Stomach smooth muscle (tissue), 2 donors: ENCODE results near the gene RIMS4.

ENCODE experiments used
- H3K27ac ChIP-seq: one replicate; pipeline ENCODE4 v1.7.0; 2013; ENCODE audit warnings: mild to moderate bottlenecking, low read length, inconsistent platforms
- H3K27me3 ChIP-seq, 2 donors: one replicate each; pipeline ENCODE4 v1.7.0; 2013; ENCODE audit warnings: low read length in 2 of 2; ENCODE audit not compliant: insufficient read depth in 2 of 2, control insufficient read depth in 1 of 2
- H3K36me3 ChIP-seq, 2 donors: one replicate each; pipeline ENCODE4 v1.7.0; 2013; ENCODE audit warnings: low read length in 2 of 2; ENCODE audit not compliant: control insufficient read depth in 2 of 2, insufficient read depth in 2 of 2
- H3K4me1 ChIP-seq: one replicate; pipeline ENCODE4 v1.7.0; 2013; ENCODE audit warnings: low read length; ENCODE audit not compliant: control insufficient read depth, insufficient read depth
- H3K4me3 ChIP-seq, 2 donors: one replicate each; pipeline ENCODE4 v1.7.0; 2013; ENCODE audit warnings: low read length in 2 of 2
- H3K9ac ChIP-seq, 2 donors: one replicate each; pipeline ENCODE4 v1.7.0; 2013; ENCODE audit warnings: low read length in 2 of 2, mild to moderate bottlenecking in 1 of 2
- H3K9me3 ChIP-seq, 2 donors: one replicate each; pipeline ENCODE4 v1.7.0; 2013; ENCODE audit warnings: low read length in 2 of 2; ENCODE audit not compliant: control insufficient read depth in 2 of 2
- donor health status: healthy.
- donor health status: Pancreatic carcinoma.

The RIMS4 gene

DNA sequence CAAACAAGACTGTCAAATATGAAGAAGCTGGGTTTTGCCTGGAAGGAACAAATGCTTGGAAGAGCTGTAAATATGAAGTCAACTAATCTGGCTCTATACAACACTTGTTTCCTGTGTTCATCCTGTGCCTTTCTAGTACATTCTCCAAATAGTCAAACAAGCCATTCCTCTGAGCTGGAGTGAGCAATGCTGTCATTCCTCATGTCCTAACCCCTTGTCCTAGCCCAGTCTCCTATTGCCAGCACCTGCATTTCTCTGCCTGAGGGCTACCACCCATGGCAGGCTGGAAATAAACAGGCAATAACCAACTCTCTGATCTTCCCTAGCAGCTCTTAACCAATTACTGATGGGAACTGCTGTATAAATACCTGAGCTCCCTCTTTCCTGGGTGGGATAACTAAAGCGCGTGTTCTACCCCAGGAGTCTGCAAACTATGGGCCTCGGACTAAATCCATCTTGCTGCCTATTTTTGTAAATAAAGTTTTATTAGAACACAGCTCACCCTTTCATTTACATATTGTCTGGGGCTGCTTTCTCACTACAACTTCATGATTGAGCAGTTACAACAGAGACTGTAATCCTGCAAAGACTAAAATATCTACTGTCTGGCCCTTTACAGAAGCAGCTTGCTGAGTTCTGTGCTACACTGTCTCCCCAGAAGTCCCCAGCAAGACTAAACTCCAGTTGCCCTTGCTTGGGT is 13.4 kb downstream of the RIMS4 start:
- no peak overlapping the region for H3K27ac ChIP-seq

DNA sequence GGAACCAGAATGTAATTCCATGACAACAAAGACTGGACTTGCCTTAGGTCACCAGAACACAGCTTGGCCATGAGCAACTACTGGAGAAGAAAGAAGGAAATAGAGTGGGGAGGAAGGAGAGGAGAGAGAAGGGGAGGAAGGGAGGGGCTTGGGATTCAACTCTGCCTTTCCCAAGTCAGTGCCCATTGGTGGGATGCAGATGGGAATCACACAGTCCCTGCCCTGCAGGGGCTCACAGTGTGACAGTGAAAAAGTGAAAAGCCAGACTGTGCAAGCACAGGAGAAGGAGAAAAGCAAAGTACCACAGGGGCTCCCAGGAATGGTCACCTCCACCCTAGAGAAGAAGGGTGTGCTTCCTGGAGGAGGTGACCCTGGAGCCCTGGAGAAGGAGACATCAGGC is 14.0 kb downstream of the RIMS4 start:
- Histone ChIP-seq H3K27me3 (peaks cover 0 to 9% of the 10 kb centered on the region in 2 donors), H3K27ac (no peak overlapping the region), H3K4me3 (no peak overlapping the region), H3K9ac (no peak overlapping the region), H3K4me1 (no peaks in the 10 kb centered on the region), H3K36me3 (no peaks in the 10 kb centered on the region), H3K9me3 (no peaks in the 10 kb centered on the region)

More for the DNA sequence above, 13.4 kb downstream of the RIMS4 start:
- no peak overlapping the region for H3K4me3 ChIP-seq
- H3K9ac ChIP-seq = no peak overlapping the region
- H3K27me3 ChIP-seq = peaks cover 0 to 9% of the 10 kb centered on the region in 2 donors
- H3K9me3 ChIP-seq = no peaks in the 10 kb centered on the region
- H3K36me3 ChIP-seq = no peaks in the 10 kb centered on the region
- H3K4me1 ChIP-seq = no peaks in the 10 kb centered on the region

DNA sequence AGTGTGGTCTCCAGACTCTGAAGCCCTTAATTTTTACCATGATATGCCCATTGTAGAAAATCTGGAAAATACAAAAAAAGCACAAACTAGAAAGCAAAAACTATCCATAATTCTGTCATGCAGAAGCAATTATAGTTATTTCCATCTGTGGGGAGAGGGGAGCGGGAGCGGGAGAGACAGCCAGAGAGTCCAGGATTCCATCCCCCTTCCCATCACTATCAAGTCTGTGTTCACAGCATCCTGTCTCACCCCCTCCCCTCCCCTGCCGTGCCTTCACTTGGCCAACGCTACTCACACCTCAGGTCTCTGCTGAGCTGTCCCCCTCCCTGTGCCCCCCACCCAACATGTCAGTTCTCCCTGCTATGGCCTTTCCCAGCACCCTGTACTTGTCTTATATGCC is 14.5 kb downstream of the RIMS4 start:
- Histone ChIP-seq H3K27ac (no peak overlapping the region), H3K36me3 (no peaks in the 10 kb centered on the region), H3K9ac (no peak overlapping the region), H3K4me1 (no peaks in the 10 kb centered on the region), H3K4me3 (no peak overlapping the region), H3K27me3 (peaks cover 0 to 9% of the 10 kb centered on the region in 2 donors), H3K9me3 (no peaks in the 10 kb centered on the region)

DNA sequence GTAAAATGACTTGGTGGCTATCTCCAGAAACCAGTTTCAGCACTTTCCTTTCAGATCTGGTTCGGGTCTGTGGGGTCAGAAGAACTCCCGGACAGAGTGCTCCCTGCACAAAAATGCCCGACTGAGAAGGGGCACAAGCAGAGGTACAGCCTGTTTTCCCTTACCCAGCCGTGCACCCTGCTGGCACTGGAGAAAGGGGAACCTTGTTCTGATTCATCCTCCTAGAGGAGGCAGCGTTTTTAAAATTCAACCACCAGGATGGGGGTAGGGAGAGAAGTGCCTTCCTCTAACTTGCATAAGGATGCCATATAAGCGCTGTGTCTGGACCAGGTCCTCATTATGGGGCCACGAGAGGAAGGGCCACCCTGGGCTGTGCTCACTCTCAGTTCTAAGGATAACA is 17.6 kb downstream of the RIMS4 start:
- H3K4me1 ChIP-seq = no peaks in the 10 kb centered on the region
- no peaks in the 10 kb centered on the region for H3K36me3 ChIP-seq
- H3K27ac ChIP-seq = no peak overlapping the region
- H3K9ac ChIP-seq = no peak overlapping the region
- H3K4me3 ChIP-seq = no peak overlapping the region
- peaks cover 0 to 14% of the 10 kb centered on the region in 2 donors for H3K27me3 ChIP-seq
- H3K9me3 ChIP-seq = no peaks in the 10 kb centered on the region

DNA sequence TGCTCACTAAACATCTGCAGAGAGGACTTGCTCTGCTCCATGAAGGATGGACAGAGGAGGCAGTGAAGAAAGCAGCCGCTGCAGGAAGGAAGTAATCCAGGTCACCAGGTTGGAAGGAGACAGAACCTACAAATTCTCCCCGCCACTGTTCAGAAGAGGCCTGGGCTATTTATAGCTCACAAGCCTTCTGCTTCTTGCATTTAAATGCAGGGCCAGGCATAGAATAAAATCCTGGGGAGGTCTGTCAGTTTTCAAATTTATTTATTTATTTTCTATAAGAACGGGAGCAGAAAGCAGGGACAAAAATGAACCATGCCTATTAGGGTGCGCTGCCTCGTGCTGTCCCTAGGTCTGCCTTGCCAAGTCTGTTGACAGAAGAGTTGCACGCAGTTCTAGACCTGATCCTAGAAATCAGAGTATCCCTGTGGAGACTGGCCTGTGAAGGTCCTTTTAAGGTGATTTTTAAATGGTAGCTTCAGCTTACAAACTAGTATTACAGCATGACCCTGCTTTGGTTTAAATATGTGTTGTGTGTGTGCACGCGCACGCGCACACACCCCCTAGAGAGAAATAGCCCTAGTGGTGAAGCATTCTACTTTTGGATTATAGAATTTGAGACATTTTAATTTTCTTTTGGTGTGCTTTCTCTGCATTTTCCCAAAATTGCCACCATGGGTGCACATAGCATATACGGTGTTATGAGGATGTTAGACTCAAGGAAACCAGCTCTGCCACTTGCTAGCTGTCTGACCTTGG is 19.5 kb downstream of the RIMS4 start:
- Histone ChIP-seq H3K4me3 (no peak overlapping the region), H3K4me1 (no peaks in the 10 kb centered on the region), H3K36me3 (no peaks in the 10 kb centered on the region), H3K27me3 (peaks cover 0 to 6% of the 10 kb centered on the region in 2 donors), H3K9me3 (no peaks in the 10 kb centered on the region), H3K9ac (no peak overlapping the region), H3K27ac (no peak overlapping the region)

DNA sequence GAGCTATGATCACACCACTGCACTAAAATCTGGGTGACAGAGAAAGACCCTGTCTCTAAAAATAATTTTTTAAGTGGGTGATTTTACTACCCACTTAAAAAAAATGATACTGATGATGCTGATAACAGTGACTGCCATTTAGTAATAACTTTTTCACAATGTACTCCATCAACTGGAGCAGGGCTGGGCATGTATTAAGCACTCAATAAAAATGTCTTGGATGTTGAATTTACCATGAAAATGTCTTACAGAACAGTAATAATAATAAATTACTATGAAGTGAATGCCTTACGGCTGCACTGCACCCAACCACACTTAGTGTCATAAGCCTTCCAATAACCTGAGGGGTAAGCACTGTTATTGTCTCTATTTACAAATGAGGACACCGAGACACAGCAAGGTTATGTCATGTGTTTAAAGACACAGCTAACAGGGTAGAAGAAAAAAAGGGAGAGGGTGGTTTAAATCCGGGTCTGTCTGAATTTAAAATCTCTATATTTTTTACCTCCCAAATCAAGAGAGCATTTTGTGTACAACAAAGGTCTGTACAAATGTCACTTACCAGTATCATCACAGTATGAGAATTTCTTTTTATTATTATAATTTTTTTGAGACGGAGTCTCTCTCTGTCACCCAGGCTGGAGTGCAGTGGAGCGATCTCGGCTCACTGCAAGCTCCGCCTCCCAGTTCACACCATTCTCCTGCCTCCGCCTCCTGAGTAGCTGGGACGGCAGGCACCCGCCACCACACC is 21.5 kb downstream of the RIMS4 start:
- Histone ChIP-seq H3K9ac (no peak overlapping the region), H3K27ac (no peak overlapping the region), H3K36me3 (no peaks in the 10 kb centered on the region), H3K9me3 (no peaks in the 10 kb centered on the region), H3K4me1 (no peaks in the 10 kb centered on the region), H3K27me3 (peaks cover 0 to 6% of the 10 kb centered on the region in 2 donors), H3K4me3 (no peak overlapping the region)

DNA sequence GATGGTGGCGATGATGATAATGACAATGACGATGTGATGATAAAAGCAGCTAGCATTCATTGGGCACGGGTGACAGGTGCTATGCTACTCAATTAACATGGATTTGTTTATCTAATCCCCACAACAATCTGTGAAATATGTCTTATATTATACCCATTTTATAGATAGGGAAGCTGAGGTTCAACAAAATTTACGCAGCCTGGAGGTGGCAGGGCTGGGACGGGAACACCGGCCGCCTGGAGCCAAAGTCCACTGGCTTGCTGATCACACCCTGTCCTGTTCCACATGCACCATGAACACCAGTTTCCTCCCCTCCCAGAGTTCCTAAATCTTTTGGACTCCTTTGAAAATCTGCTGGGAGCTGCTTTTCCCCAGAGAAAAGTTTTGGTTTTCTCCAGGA is 23.0 kb downstream of the RIMS4 start:
- Histone ChIP-seq H3K36me3 (no peaks in the 10 kb centered on the region), H3K27ac (no peak overlapping the region), H3K4me1 (no peaks in the 10 kb centered on the region), H3K9ac (no peak overlapping the region), H3K27me3 (peaks cover 0 to 5% of the 10 kb centered on the region in 2 donors), H3K9me3 (no peaks in the 10 kb centered on the region), H3K4me3 (no peak overlapping the region)

DNA sequence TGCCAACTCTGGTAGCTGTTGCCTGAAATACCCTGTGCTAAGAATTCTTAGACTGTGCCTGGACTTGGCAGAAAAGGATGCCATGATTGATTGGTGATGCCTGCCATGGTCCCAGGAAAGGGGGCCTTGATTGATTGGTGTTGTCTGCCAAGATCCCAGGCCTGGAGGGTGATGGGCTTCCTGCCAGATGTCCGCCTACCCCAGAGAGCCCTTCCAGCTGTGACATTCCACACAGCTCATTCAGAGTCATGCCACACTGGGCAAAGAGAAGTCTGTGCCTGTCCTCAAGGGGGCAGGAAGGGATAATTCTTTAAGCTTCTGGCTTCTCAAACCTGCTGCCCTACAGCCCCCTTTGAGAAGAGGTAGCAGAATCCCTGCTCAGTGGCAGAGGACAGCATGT is 24.6 kb downstream of the RIMS4 start:
- Histone ChIP-seq H3K4me3 (no peak overlapping the region), H3K27me3 (peaks cover 0 to 7% of the 10 kb centered on the region in 2 donors), H3K36me3 (no peaks in the 10 kb centered on the region), H3K4me1 (no peaks in the 10 kb centered on the region), H3K27ac (no peak overlapping the region), H3K9me3 (peaks cover 0 to 6% of the 10 kb centered on the region in 2 donors), H3K9ac (no peak overlapping the region)

DNA sequence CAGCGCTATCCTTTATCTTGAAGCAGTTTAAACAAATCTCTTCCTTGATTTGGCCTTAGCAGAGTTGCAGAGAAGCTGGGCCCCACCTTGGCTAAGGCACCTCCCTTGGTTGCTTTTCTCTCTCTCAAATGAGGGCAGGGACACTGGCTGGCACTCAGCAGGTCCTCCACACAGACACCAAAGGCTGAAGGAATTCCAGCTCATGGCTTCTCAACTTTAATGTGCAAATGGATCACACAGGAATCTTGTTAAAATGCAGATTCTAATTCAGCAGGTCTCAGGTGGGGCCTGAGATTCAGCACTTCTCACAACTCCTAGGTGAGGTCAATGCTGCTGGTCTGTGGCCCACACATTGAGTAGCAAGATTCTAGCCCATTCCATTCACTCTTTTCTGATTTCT is 25.7 kb downstream of the RIMS4 start:
- Histone ChIP-seq H3K36me3 (no peaks in the 10 kb centered on the region), H3K4me1 (no peaks in the 10 kb centered on the region), H3K9me3 (peaks cover 0 to 6% of the 10 kb centered on the region in 2 donors), H3K27me3 (peaks cover 0 to 4% of the 10 kb centered on the region in 2 donors), H3K9ac (no peak overlapping the region), H3K4me3 (no peak overlapping the region), H3K27ac (no peak overlapping the region)

DNA sequence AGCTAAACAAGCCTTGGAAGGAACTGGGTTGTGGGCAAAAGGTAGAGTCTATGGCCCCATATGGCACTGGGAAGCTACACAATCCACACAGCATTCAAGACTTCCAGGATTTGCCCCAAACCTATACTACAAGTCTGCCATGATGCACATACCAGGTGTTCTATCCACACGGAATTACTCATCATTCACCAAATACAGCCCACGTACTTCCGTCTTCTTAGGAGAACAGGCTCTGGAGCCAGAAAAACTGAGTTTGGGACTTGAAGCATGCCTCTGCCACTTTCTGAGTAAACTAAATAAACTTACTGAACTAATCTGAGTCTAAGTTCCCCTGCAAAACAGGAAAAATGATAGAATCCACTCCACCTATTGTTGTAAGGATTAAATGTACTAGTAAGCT is 28.6 kb downstream of the RIMS4 start:
- Histone ChIP-seq H3K4me1 (no peaks in the 10 kb centered on the region), H3K27me3 (peaks cover 0 to 7% of the 10 kb centered on the region in 2 donors), H3K9me3 (peaks cover 0 to 6% of the 10 kb centered on the region in 2 donors), H3K36me3 (no peaks in the 10 kb centered on the region), H3K27ac (no peak overlapping the region), H3K9ac (no peak overlapping the region), H3K4me3 (no peak overlapping the region)
